H9 (cell line): ENCODE data around the gene TERT. TPM values are rescaled to one million over a fixed set of nuclear protein-coding genes. Genes with fewer than 3 reads are reported as not detected.
"Not testable (repeated sequence)": the region's sequence is repeated elsewhere in the genome, so short reads cannot be mapped to it uniquely, and the experiment has no call there.

Experiments used
- DNase-seq: peaks from one replicate; pipeline ENCODE4 v3.0.0-alpha.2; 2017
- H2AFZ ChIP-seq: one replicate; pipeline ENCODE4 v1.6.1; 2013; ENCODE audit warnings: mild to moderate bottlenecking, low read length, control low read depth, moderate library complexity
- H2AK5ac ChIP-seq: 2 replicates; pipeline ENCODE4 v1.6.1; 2013; ENCODE audit warnings: low read length, control low read depth, mixed read lengths; ENCODE audit not compliant: insufficient read length
- H2BK120ac ChIP-seq: one replicate; pipeline ENCODE4 v1.6.1; 2013; ENCODE audit warnings: low read depth, mild to moderate bottlenecking, low read length, control low read depth, inconsistent platforms; ENCODE audit not compliant: poor library complexity, severe bottlenecking
- H2BK12ac ChIP-seq: 2 replicates; pipeline ENCODE4 v1.6.1; 2013; ENCODE audit warnings: low read length, control low read depth, mixed read lengths, low read depth; ENCODE audit not compliant: insufficient read length
- H2BK15ac ChIP-seq: 2 replicates; pipeline ENCODE4 v1.6.1; 2013; ENCODE audit warnings: low read depth, low read length, control low read depth
- H2BK20ac ChIP-seq: one replicate; pipeline ENCODE4 v1.6.1; 2013; ENCODE audit warnings: low read depth, mild to moderate bottlenecking, low read length, control low read depth, inconsistent platforms; ENCODE audit not compliant: poor library complexity, severe bottlenecking
- H2BK5ac ChIP-seq: 2 replicates; pipeline ENCODE4 v1.6.1; 2013; ENCODE audit warnings: low read length, control low read depth, mixed read lengths; ENCODE audit not compliant: insufficient read length
- H3K14ac ChIP-seq: 2 replicates; pipeline ENCODE4 v1.6.1; 2013; ENCODE audit warnings: low read length, control low read depth; ENCODE audit not compliant: insufficient read depth
- H3K18ac ChIP-seq: 2 replicates; pipeline ENCODE4 v1.6.1; 2013; ENCODE audit warnings: low read depth, mild to moderate bottlenecking, mixed read lengths, low read length, control low read depth; ENCODE audit not compliant: insufficient read length
- H3K23ac ChIP-seq: 2 replicates; pipeline ENCODE4 v1.6.1; 2013; ENCODE audit warnings: low read length, control low read depth, mixed read lengths, low read depth; ENCODE audit not compliant: insufficient read length
- H3K23me2 ChIP-seq: 2 replicates; pipeline ENCODE4 v1.6.1; 2013; ENCODE audit warnings: low read depth, mild to moderate bottlenecking, mixed read lengths, low read length, control low read depth; ENCODE audit not compliant: insufficient read length, poor library complexity, severe bottlenecking
- H3K27ac ChIP-seq: 2 replicates; pipeline ENCODE4 v1.5.1; 2013; ENCODE audit warnings: low read length, control low read depth, mixed read lengths, low read depth; ENCODE audit not compliant: insufficient read length
- H3K27me3 ChIP-seq: 2 replicates; pipeline ENCODE4 v1.6.1; 2013; ENCODE audit warnings: low read length, control low read depth, inconsistent platforms; ENCODE audit not compliant: insufficient read depth
- H3K4ac ChIP-seq: 2 replicates; pipeline ENCODE4 v1.6.1; 2013; ENCODE audit warnings: low read depth, mild to moderate bottlenecking, control low read depth, inconsistent platforms, low read length, moderate library complexity
- H3K4me1 ChIP-seq: 2 replicates; pipeline ENCODE4 v1.6.1; 2013; ENCODE audit warnings: low read length, control low read depth, inconsistent platforms; ENCODE audit not compliant: insufficient read depth
- H3K4me2 ChIP-seq: 2 replicates; pipeline ENCODE4 v1.6.1; 2013; ENCODE audit warnings: low read length, control low read depth, mixed read lengths; ENCODE audit not compliant: insufficient read length, insufficient read depth
- H3K56ac ChIP-seq: 2 replicates; pipeline ENCODE4 v1.6.1; 2013; ENCODE audit warnings: low read depth, mild to moderate bottlenecking, mixed read lengths, low read length, control low read depth; ENCODE audit not compliant: insufficient read length
- H3K79me1 ChIP-seq: 2 replicates; pipeline ENCODE4 v1.6.1; 2013; ENCODE audit warnings: low read depth, mild to moderate bottlenecking, moderate library complexity, low read length, control low read depth, inconsistent platforms; ENCODE audit not compliant: insufficient read depth, poor library complexity, severe bottlenecking
- H3K79me2 ChIP-seq: 2 replicates; pipeline ENCODE4 v1.6.1; 2013; ENCODE audit warnings: low read length, control low read depth, inconsistent platforms; ENCODE audit not compliant: insufficient read depth
- H3K9ac ChIP-seq: 2 replicates; pipeline ENCODE4 v1.6.1; 2013; ENCODE audit warnings: low read length, control low read depth, mixed read lengths; ENCODE audit not compliant: insufficient read length; ENCODE audit errors: extremely low read depth
- H3K9me3 ChIP-seq: one replicate; pipeline ENCODE4 v1.6.1; 2013; ENCODE audit warnings: low read depth, low read length, inconsistent platforms; ENCODE audit not compliant: control insufficient read depth
- H3T11ph ChIP-seq: one replicate; pipeline ENCODE4 v1.6.1; 2013; ENCODE audit warnings: mild to moderate bottlenecking, low read length, control low read depth, inconsistent platforms
- H4K20me1 ChIP-seq: one replicate; pipeline ENCODE4 v1.6.1; 2013; ENCODE audit not compliant: control insufficient read depth, insufficient read length, insufficient read depth
- H4K5ac ChIP-seq: 2 replicates; pipeline ENCODE4 v1.6.1; 2013; ENCODE audit warnings: low read depth, mild to moderate bottlenecking, mixed read lengths, low read length, control low read depth; ENCODE audit not compliant: insufficient read length
- H4K8ac ChIP-seq: replicated peaks from 2 replicates; pipeline ENCODE4 v1.6.1; 2013; ENCODE audit warnings: low read length, control low read depth, mixed read lengths, low read depth; ENCODE audit not compliant: insufficient read length
- H4K91ac ChIP-seq: 2 replicates; pipeline ENCODE4 v1.6.1; 2013; ENCODE audit warnings: low read depth, mild to moderate bottlenecking, moderate library complexity, mixed read lengths, low read length, control low read depth; ENCODE audit not compliant: insufficient read length
- H3K27ac Mint-ChIP-seq, 3 experiments: 2 replicates in 2 of 3; 3 replicates in 1 of 3; pipeline ENCODE4 v1.8.0; 2020 to 2021; ENCODE audit warnings: mixed read lengths in 3 of 3, mild to moderate bottlenecking in 1 of 3, moderate library complexity in 1 of 3
- H3K27me3 Mint-ChIP-seq: 2 replicates; pipeline ENCODE4 v1.8.0; 2021; ENCODE audit warnings: low read depth, mild to moderate bottlenecking, moderate library complexity, mixed read lengths
- H3K36me3 Mint-ChIP-seq, 3 experiments: 2 replicates in 2 of 3; 3 replicates in 1 of 3; pipeline ENCODE4 v1.8.0; 2020 to 2021; ENCODE audit warnings: low read depth in 3 of 3, mixed read lengths in 3 of 3; ENCODE audit not compliant: insufficient read depth in 1 of 3
- H3K4me1 Mint-ChIP-seq, 2 experiments: 2 replicates each; pipeline ENCODE4 v1.8.0; 2020; ENCODE audit warnings: mixed read lengths in 2 of 2
- H3K4me3 Mint-ChIP-seq, 2 experiments: 2 replicates in 1 of 2; 3 replicates in 1 of 2; pipeline ENCODE4 v1.8.0; 2020 to 2021; ENCODE audit warnings: mild to moderate bottlenecking in 2 of 2, mixed read lengths in 2 of 2, moderate library complexity in 1 of 2
- H3K9me3 Mint-ChIP-seq, 2 experiments: 2 replicates in 1 of 2; 3 replicates in 1 of 2; pipeline ENCODE4 v1.8.0; 2020; ENCODE audit warnings: mild to moderate bottlenecking in 2 of 2, mixed read lengths in 2 of 2, moderate library complexity in 1 of 2
- WGBS: extraction: QIAGEN DNeasy Blood & Tissue Kit; methylation state at CpG from one replicate; pipeline ENCODE4 v1.1.7; 2013; ENCODE audit warnings: missing lambda C conversion rate, low lambda C conversion rate, mixed read lengths; ENCODE audit not compliant: insufficient read length; ENCODE audit errors: extremely low coverage; 5-methylcytosine and 5-hydroxymethylcytosine counted together
- total RNA-seq: library from RNA; stranded (reverse); gene quantifications from 2 replicates; pipeline ENCODE4 v1.2.1, GENCODE V29; 2021
- TF ChIP-seq, protein P1 (sequence below): fragments of 200-600 bp; sonication (generic); conservative IDR thresholded peaks from 3 replicates; pipeline ENCODE4 v1.8.0; 2021; ENCODE audit warnings: antibody characterized with exemption, mild to moderate bottlenecking

TERT gene
- total RNA-seq, 1 experiment from 2014 or later = 15.5 TPM

DNA sequence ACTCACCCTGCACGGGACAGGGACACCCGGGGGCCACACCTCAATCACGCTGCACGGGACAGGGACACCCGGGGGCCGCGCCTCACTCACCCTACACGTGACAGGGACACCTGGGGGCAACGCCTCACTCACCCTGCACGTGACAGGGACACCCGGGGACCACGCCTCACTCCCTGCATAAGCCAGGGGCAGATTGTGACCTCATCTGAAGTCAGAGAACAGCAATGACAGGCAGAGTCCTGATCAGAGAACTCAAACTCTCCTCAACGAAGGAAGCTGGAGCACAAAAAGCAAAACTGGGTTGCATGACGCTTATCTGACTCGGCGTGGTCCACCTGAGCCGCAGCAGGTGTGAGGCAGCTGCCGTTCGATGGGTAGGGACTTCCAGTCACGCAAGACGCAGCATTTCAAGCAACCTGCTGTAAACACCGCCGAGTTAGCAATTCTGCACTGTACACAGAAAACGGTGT is 3.2 kb downstream of the TERT start:
- Mint-ChIP-seq H3K36me3 (peaks cover 10 to 24% (median 18%) of the 10 kb centered on the region in 3 experiments), H3K27me3 (peaks cover 8% of the 10 kb centered on the region), H3K9me3 (no peaks in the 10 kb centered on the region), H3K27ac (no peak overlapping the region), H3K4me1 (no peaks in the 10 kb centered on the region), H3K4me3 (peak overlapping the region in 1 of 2 experiments; percentile 22; a peak in 2 of 5 replicates)
- TF ChIP-seq, protein P1, sequence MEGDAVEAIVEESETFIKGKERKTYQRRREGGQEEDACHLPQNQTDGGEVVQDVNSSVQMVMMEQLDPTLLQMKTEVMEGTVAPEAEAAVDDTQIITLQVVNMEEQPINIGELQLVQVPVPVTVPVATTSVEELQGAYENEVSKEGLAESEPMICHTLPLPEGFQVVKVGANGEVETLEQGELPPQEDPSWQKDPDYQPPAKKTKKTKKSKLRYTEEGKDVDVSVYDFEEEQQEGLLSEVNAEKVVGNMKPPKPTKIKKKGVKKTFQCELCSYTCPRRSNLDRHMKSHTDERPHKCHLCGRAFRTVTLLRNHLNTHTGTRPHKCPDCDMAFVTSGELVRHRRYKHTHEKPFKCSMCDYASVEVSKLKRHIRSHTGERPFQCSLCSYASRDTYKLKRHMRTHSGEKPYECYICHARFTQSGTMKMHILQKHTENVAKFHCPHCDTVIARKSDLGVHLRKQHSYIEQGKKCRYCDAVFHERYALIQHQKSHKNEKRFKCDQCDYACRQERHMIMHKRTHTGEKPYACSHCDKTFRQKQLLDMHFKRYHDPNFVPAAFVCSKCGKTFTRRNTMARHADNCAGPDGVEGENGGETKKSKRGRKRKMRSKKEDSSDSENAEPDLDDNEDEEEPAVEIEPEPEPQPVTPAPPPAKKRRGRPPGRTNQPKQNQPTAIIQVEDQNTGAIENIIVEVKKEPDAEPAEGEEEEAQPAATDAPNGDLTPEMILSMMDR = no peak
- Histone ChIP-seq H2BK120ac (no peak overlapping the region), H2BK15ac (no peak overlapping the region), H2AFZ (no peak overlapping the region), H3K4me1 (no peaks in the 10 kb centered on the region), H3K27ac (no peak overlapping the region), H2BK12ac (no peak overlapping the region), H2AK5ac (no peak overlapping the region), H4K8ac (no peak overlapping the region), H3K23ac (no peak overlapping the region), H3K56ac (no peak overlapping the region), H4K91ac (no peak overlapping the region), H3K4ac (no peak overlapping the region), H3K14ac (no peak overlapping the region; the same call in 1 of the 2 replicates), H2BK5ac (no peak overlapping the region), H4K20me1 (no peaks in the 10 kb centered on the region), H3K23me2 (peaks cover 12% of the 10 kb centered on the region), H3K18ac (no peak overlapping the region), H3K79me1 (peaks cover 2% of the 10 kb centered on the region), H3K9ac (no peak overlapping the region), H3K27me3 (no peaks in the 10 kb centered on the region), H3T11ph (no peak overlapping the region), H3K9me3 (no peaks in the 10 kb centered on the region), H3K79me2 (no peaks in the 10 kb centered on the region; the same call in 1 of the 2 replicates), H3K4me2 (no peak overlapping the region), H4K5ac (no peak overlapping the region), H2BK20ac (no peak overlapping the region)
- DNase-seq = peak; percentile 20
- no CpG with 5 or more reads among the region's 24 CpGs for WGBS

DNA sequence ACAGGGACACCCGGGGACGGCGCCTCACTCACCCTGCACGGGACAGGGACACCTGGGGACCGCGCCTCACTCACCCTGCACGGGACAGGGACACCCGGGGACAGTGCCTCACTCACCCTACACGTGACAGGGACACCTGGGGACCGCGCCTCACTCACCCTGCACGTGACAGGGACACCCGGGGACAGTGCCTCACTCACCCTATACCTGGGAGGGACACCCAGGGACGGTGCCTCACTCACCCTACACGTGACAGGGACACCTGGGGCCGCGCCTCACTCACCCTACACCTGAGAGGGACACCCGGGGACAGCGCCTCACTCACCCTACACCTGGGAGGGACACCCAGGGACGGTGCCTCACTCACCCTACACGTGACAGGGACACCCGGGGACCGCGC is 3.9 kb downstream of the TERT start:
- H2BK20ac ChIP-seq, H3K27me3 Mint-ChIP-seq, H3K79me1 ChIP-seq, H3K23ac ChIP-seq, H3K9me3 ChIP-seq, H3K4me3 Mint-ChIP-seq, H3K56ac ChIP-seq, H4K5ac ChIP-seq, H3K9me3 Mint-ChIP-seq, H3K4me2 ChIP-seq, H2AK5ac ChIP-seq, H3K14ac ChIP-seq, H2AFZ ChIP-seq, H3K27ac Mint-ChIP-seq, H4K8ac ChIP-seq, H3K4me1 ChIP-seq, H3K4me1 Mint-ChIP-seq, H4K91ac ChIP-seq, H3K27me3 ChIP-seq, H4K20me1 ChIP-seq, H3K18ac ChIP-seq, H2BK12ac ChIP-seq, H2BK15ac ChIP-seq, H3K79me2 ChIP-seq, H2BK120ac ChIP-seq, H2BK5ac ChIP-seq, H3K4ac ChIP-seq, H3K9ac ChIP-seq, DNase-seq, H3K27ac ChIP-seq, H3T11ph ChIP-seq: not testable (repeated sequence)
- peaks cover 10 to 29% (median 22%) of the 10 kb centered on the region in 3 experiments for H3K36me3 Mint-ChIP-seq
- no CpG with 5 or more reads among the region's 24 CpGs for WGBS
- H3K23me2 ChIP-seq = peaks cover 12% of the 10 kb centered on the region
